Lung microvascular endothelial cell (primary cell): ENCODE results near the gene NEURL1B. TPM values are rescaled to one million over a fixed set of nuclear protein-coding genes. Genes with fewer than 3 reads are reported as not detected.
A peak's percentile ranks its signal among the peaks of the same experiment; 100 is the strongest.

Experiments used
- DNase-seq, 2 donors: peaks; one replicate each; pipeline versions ENCODE4 v3.0.0 to v3.0.0-alpha.2; 2010; ENCODE audit warnings: low read depth in 2 of 2
- total RNA-seq: library from RNA; depleted of rRNA; stranded (reverse); fragments of >200 nt; gene quantifications from 2 replicates; pipeline ENCODE4 v1.2.1, GENCODE V29; 2014

Gene NEURL1B
- total RNA-seq, 1 donor from 2014 or later: 0.40 TPM

DNA sequence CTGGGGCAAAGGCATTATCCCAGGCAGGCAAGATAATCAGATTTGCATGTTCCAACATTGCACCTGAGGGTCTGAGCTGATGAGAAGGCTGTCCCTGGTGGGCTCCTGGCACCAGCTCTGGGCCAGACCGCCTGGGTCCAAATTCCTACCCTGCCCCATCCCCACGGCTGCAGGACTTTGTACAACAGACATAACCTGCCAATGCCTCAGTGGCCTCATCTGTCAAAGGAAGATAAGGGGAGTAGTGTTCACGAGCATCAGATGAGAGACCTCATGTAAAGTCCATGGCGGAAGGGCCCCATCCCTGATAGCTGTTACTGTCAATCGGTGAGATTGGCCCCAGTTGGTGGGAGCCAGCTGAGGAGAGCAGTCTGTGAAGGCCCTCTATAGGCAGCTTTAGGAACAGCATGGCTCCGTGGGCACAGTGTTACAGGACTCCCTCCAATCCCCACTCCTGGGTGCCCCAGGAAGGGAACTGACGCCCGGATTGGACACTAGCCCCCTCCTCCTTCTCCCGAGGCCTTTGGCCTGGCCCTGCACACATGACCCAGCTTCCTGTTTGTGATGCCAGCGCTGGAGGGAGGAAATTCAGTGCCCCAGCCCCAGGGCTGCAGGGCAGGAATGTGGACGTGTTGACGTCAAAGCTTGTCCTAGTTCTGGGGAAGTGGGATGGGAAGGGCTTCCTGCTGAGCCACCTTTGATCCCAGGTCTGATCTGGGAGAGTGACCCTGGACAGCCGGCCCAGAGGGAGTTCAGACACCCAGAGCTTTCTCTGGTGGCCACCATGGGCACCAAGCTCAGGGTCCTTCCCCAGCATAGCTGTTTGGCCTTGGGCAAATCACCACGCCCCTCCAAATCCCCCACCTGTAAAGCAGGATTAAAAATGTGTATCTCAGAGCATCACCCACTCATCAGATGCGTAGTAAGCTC is 73.7 kb downstream of the NEURL1B start:
- peak; percentile 85 to 87 for DNase-seq

DNA sequence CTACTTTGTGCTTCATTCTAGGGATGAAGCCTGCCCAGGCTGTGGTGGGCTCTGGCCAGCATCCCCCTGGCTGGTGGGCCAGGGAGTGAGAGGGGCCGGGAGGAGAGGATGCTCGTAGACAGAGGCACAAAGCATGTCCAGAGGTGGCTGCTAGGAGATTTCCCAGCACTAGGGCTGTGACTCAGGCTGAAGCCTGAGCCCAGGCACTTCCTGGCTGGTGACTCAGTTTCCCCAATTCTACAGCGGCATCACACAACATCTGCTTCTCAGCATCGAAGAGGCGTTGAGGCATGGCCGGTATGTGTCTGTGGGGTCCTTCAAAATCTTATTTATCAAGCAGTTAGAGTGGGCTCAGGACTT is 74.3 kb downstream of the NEURL1B start:
- DNase-seq: peak; percentile 46 to 61

DNA sequence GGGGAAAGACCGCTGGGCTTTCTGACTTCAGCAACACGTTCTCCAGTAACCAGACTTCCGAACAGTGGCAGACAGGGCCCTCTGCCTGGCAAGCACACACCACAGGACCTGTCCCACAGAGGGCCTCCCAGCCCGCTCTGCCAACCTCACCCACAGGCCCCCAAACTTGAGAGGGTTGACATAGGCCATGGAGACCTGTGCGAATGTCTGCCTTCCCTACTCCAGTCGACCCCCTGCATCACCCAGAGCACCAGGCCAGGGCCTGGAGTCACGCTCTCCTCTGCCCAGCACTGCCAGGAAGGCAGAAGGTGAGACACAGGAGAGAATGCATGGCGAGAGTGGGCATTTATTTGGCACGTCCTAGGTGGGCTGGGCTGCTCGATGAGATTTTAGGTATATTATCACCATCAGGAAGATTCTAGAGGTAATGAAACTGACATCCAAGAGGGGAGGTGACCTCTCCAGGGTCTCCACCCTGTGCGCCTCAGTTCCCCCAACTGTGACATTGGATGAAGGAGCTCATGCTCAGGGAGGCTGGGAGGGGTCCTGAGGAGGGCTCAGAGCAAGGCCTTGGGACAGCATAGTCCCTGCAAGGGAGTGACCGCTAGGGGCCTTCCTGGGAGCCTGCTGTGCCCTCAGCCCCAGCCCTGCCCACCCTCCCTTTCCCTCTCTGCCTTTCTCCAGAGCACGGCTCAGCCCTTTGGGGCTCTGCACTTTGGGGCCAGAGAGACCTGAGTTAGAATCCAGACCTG is 75.0 kb downstream of the NEURL1B start:
- peak in 1 of 2 donors; percentile 17 for DNase-seq

DNA sequence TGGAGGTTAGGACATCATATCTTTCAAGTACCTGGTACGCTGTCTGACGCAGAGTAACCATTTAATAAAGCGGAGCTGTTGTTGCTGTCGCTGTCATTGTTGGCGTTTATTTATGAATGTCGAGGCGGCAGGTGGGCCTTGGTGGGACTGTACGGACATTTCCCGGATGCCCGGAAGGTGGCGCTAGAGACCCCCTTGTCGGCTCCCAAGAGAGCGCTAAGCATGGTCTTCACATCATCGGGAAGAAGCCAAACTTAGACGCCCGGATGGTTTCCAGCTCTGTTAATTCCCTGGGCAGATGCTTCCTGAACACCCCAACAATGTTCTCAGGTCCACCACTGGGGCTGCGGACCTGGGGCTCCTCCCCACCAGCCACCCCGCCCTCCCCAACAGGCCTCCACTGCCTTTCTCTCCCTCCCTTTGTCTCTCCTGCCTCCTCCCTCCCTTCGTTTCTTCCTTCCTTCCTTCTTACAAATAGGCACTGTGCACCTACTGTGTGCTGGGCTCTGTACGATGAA is 75.8 kb downstream of the NEURL1B start:
- DNase-seq: peak; percentile 92 to 93

DNA sequence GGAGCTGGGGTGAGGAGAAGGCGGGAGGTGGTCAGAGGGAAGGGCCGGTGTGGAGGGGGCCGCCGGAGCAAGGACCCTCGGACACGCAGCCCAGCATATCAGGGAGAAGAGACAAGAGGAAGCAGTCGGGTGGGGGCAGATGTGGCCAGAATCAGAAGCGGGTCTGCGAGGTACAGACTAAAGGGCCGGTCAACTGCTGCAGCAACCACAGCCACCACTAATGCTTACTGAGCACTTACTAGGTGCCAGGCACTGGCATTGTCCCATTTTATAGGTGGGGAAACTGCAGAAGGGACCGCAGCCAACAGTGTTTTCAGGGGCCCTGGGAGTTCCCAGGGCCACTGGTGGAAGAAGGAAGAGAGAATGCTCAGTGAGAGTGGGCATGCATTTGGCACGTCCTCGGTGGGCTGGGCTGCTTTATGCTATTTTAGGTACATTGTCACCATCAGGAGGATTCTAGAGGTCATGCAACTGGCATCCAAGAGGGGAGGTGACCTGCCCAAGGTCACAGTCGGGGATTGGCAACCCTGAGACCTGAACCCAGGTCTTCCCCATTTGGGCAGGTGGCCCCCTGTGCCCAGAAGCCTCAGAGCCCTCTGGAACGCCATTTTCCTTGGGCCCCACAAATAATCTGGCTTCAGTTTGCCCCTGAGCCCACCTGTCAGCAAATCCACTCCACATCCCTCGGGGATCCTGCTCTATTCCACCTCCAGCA is 76.6 kb downstream of the NEURL1B start:
- DNase-seq: no peak

DNA sequence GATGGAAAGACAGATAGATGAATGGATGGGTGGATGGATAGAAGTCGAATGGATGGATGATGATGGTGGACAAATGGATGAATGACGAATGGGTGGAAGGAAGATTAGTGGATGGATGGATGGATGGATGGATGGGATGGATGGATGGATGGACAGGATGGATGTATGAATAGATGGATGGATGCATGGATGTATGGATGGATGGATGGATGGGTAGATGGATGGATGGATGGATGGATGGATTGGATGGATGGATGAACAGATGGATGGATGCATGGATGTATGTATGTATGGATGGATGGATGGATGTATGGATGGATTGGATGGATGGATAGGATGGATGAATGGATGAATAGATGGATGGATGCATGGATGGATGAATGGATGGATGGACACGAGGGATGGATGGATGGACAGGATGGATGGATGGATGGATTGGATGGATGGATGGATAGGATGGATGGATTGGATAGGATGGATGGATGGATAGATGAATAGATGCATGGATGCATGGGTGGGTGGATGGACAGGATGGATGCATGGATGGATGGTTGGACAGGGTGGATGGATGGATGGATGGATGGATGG is 77.6 kb downstream of the NEURL1B start:
- DNase-seq: no peak

DNA sequence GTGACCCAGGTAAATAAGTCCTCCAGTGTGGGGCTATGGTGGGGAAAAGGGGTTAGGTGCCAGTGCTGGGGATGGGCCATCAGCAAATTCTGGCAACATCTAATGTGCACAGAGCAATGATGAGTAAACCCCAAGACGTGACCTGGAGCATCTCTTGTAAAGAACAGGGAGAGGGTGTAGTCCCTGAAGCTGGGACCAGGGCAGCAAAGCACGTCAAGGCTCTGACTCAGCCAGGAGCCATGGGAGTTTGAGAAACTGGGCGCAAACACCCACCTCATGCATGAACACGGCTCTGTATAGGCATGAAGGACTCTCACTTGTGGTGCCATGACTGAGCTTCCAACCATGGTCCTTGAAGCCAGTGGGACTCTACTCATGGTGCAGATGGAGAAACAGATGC is 78.1 kb downstream of the NEURL1B start:
- DNase-seq: no peak

DNA sequence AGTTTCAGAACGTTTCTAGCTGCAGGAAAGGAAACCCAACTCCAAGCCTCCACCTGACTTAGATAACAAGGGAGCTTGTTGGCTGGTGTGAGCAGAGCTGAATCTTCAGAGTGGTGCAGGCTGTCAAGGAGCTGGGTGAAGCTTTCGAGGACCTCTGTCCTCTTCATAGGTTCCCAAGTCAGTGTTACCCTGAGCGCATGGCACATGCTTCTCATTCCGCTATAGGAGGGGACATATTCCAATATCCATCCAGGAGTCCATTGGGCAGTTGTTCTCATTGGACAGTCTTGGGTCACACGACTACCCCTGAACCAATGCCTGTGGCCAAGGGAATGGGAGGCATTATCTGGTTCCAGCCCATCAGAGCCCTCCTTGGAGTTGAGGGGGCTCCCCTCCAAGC is 79.6 kb downstream of the NEURL1B start:
- no peak for DNase-seq

DNA sequence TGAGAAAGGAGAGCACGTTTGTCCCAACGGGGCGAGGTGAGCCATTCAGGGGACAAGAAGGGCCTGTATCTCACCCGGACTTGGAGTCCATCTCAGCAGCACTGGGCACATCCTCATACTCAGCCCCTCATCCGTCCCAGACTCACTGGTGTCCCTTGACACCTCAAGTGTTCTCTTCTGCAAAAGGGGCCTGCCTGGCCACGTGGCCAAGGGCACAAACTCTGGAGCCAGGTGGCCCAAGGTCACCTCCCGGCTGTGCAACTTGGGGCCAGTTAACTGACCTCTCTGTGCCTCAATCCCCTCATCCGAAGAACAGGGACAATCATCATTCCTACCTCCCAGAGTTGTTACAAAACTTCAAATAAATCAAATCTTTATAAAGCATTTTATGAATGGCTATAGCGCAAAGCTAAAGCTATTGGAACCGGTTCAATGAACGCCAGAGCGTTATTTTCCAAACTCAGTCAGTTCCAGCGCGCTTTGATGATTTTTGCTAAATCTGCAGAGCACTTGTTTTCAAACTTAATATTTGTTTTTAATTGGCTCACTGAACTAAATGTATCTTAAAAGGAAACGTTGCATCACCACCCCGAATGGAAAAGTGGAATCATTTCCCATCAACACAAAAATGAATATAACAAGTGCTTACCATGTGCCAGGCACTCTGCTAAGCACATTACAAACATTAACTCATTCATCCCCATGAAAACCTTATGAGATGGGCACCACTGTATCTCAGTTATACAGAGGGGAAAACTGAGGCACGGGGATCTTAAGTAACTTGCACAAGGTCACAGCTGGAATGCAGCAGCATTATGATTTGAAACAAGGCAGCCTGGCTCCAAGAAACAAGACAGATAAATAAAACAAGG is 80.6 kb downstream of the NEURL1B start:
- peak; percentile 94 to 98 for DNase-seq

DNA sequence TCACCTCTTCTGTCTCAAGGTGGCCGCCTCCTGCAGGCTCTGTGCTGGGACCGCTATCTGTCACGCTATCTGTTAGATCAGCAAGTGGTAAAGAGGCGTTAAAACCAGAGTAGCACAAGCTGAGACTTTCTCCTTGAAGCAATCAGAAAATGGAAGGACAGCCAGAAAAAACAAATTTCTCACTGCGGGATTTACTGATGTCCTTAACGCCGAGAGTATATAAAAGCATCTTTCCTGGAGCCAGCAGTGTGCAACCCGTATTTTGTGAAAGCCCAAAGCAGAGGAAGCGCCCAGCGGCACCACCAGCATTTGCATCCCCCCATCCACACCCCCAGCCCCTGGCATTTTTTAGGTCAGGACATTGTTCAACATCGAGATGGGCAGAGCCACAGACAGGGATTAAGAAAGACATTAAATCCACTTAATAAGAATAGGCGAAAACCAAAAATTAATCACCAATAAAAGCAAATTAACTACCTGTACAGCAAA is 81.3 kb downstream of the NEURL1B start:
- DNase-seq: peak in 1 of 2 donors; percentile 19

DNA sequence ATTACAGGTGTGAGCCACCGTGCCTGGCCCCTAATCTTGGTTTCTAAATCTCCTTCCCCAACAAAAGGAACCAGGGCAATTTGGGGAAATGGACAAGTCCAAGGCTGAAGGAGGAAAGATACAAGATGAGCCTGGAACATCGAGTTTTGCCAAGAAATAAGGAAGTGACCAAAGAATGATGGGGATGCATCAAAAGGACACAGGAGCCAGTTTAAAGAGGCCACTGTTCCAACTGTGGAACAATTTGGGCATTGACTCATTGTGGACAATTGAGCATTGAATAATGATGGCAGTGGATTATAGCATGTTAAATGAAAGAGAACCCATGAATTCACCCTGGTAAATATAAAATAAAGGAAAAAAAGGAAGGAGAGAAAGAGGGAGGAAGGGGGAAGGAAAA is 82.4 kb downstream of the NEURL1B start:
- no peak for DNase-seq

DNA sequence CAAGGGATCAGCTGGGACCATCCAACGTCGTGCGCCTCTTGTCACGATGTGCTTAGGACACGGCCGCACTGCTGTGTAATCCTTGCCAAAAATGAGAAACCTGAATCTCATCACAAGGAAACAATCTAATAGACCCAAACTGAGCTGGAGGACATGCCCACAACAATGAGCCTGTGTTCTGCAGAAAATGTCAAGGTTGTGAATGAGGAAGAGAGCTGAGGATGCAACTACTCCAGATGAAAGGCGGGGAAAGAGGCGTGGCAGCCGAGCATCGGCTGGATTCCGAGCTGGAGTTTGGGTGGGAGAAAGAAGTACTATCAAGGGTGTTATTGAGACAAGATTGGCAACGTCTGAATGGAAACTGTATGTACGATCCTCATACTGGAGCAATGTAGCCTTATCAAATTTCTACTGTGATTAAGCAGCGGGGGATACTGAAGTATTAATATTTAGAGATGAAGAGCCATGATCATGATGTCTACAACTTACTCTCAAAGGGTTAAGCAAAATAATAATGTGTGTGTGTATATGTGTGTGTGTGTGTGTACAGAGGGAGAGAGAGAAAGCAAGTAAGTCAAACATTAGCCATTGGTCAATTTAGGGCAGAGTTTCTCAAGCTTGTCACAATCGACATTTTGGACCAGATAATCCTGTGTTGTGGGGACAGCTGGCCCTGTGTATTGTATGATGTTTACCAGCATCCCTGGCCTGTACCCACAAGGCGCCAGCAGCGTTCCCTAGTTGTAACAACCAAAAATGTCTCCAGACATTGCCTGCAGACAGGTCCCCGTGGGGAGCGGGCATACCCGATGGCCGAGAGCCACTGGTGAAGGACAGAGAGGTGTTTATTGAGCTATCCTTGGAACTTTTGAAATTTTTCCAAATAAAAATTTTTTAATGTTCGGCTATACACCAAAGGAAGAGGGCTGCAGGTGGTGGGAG is 83.5 kb downstream of the NEURL1B start:
- DNase-seq: no peak

DNA sequence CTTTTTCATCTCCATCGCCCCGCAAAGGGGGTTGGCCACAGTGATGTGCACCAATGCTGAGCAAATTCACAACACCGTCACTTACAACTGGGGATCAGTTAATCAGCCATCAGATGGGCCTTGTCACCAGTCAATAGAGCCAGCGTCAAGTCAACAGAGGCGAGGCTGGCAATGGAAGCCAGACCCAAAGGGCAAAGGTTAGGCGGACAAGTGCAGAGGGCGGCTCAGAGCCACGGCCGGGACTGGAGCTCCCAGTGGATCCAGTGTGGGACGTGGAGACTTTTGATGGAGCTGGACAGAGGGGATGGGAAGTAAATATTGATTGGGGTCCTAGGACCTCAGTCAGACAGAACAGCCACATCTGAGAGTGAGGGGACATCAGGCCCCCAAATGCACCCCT is 84.2 kb downstream of the NEURL1B start:
- no peak for DNase-seq

DNA sequence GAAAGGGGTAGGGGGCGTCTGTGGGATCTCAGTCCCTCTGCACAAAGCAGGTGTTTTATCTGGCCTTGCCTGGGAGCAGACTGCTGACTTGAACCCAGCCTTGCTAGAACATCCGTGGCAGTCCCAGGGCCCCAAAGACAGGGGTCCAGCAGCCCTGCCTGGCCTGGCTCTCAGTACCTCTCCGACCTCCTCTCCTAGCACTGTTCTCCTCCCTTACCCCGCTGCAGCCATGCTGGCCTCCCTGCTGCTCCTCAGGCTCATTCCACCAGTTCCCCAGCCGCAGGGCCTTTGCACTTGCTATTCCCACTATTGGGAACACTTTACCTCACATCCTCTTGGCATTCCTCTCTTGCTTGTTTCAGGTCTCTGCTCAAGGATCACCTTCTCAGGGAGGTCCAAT is 84.7 kb downstream of the NEURL1B start:
- no peak for DNase-seq

DNA sequence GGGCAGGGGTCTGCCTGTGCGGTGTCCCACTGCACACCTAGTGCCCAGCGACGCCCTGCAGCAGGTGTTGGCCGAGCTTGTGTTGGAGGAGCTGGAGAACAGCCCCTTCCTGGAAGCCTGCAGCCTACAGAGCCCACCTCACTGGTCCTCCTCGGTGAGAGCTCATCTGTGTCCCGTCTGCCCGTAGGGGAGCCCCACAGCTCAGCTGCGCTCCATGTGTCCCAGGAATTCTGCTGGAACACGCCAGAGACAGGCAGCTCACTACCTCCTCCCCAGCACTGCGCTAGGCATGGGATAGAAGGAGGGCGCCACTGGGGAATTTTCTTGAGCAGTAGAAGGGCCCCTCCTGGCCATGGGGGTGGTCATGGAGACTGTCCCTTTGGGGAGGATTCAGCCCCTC is 85.9 kb downstream of the NEURL1B start:
- no peak for DNase-seq

DNA sequence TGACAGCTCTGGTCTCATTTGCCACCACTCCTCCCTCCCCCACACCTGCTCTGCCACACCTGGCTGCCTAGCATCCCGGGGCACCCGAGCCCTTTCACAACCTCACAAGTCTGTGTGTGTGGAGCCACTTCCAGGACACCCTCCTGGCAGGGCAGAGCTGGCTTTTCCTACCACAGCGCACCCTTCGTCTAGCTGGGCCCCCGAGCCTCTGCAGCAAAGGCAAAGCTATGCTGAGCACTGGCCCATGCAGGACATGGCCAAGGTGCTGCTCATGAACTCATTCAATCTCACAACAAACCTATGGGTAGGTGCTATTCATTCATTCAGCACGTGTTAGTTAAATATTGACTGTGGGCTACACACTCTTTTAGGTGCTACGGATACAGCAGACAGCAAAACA is 86.5 kb downstream of the NEURL1B start:
- DNase-seq: no peak

DNA sequence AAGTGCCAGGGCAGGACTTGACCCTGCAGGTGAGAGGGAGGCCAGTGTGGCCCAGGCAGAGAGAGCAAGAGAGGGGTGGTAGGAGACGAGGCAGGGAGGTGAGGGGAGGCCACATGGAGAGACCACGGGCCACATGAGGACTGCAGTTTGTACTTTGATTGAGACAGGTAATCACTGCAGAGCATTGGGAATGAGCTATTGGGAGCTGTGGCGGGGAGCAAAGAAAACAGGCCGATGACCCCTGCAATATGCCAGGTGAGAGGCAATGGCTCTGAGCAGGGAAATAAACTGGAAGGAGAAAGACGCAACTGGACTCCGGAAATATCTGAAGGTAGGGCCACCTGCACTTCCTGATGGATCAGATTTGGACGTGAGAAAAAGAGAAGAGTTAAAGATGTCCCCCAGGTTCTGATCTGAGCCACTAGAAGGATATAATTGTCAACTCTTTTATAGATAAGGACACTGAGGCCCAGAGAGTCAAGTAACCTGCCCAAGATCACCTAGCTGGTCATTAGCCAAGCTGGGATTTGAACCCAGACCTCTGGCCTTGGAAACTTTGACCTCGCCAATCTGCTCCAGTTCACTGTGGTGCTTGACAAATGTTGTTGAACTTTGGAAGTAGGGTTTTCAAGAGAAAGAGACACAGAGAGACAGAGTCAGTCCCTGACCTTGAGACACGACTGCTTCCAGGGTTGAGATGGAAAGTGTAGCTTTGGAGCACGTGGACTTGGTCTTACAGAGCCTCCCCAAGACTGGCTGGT is 87.6 kb downstream of the NEURL1B start:
- DNase-seq: no peak

DNA sequence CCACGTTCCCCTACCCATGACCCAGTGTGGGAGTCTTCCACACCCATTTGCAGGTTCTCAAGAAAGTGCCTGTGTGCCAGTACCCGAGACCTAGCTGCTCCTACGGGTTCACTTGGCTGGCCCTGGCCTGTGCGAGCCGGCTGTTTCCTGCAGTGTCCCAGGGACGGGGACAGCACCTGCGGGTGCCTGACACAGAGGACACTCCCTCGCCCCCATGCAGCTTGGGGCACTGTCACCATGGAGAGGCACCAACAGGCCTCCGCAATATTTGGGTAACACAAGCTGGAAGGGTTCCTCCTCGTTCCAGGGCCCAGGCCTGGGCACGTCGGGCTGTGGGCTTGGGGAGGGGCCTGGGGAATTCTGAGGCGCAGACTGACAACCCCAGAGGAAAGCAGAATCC is 88.5 kb downstream of the NEURL1B start:
- no peak for DNase-seq
